Mesendoderm (in vitro differentiated cells): Measurements from ENCODE around the gene TMEM132D.
"Not testable (repeated sequence)": the region's sequence is repeated elsewhere in the genome, so short reads cannot be mapped to it uniquely, and the experiment has no call there.

Experiments used
- DNase-seq: peaks from one replicate; pipeline ENCODE4 v3.0.0; 2013
- H2AK5ac ChIP-seq: 2 replicates; pipeline ENCODE4 v1.6.1; 2013; ENCODE audit warnings: low read length, inconsistent platforms
- H2BK120ac ChIP-seq: 2 replicates; pipeline ENCODE4 v1.6.1; 2013; ENCODE audit warnings: low read depth, mild to moderate bottlenecking, low read length, moderate library complexity, mixed read lengths
- H2BK15ac ChIP-seq: replicated peaks from 2 replicates; pipeline ENCODE4 v1.6.1; 2013; ENCODE audit warnings: low read depth, mild to moderate bottlenecking, moderate library complexity
- H2BK5ac ChIP-seq: 2 replicates; pipeline ENCODE4 v1.6.1; 2013; ENCODE audit warnings: low read length, inconsistent platforms
- H3K18ac ChIP-seq: 2 replicates; pipeline ENCODE4 v1.6.1; 2013; ENCODE audit warnings: mild to moderate bottlenecking, low read length, mixed read lengths
- H3K23ac ChIP-seq: one replicate; pipeline ENCODE4 v1.6.1; 2013; ENCODE audit warnings: low read length
- H3K27ac ChIP-seq: 2 replicates; pipeline ENCODE4 v1.5.1; 2013; ENCODE audit warnings: low read depth, mild to moderate bottlenecking, inconsistent platforms, low read length, moderate library complexity
- H3K27me3 ChIP-seq: 2 replicates; pipeline ENCODE4 v1.6.1; 2013; ENCODE audit warnings: low read length, control low read depth, mild to moderate bottlenecking, inconsistent platforms; ENCODE audit not compliant: insufficient read depth, poor library complexity
- H3K36me3 ChIP-seq: 2 replicates; pipeline ENCODE4 v1.6.1; 2013; ENCODE audit warnings: low read length, inconsistent platforms; ENCODE audit not compliant: control insufficient read depth, insufficient read depth
- H3K4ac ChIP-seq: one replicate; pipeline ENCODE4 v1.6.1; 2013; ENCODE audit warnings: low read depth, mild to moderate bottlenecking, low read length, moderate library complexity
- H3K4me1 ChIP-seq: 2 replicates; pipeline ENCODE4 v1.6.1; 2013; ENCODE audit warnings: low read depth, low read length, inconsistent platforms; ENCODE audit not compliant: control insufficient read depth
- H3K4me2 ChIP-seq: 2 replicates; pipeline ENCODE4 v1.6.1; 2013; ENCODE audit warnings: low read length
- H3K4me3 ChIP-seq: 2 replicates; pipeline ENCODE4 v1.5.1; 2013; ENCODE audit warnings: mild to moderate bottlenecking, low read length
- H3K56ac ChIP-seq: one replicate; pipeline ENCODE4 v1.6.1; 2013; ENCODE audit warnings: low read length
- H3K79me1 ChIP-seq: 2 replicates; pipeline ENCODE4 v1.6.1; 2013; ENCODE audit warnings: low read length, inconsistent platforms
- H3K79me2 ChIP-seq: 2 replicates; pipeline ENCODE4 v1.6.1; 2013; ENCODE audit warnings: mild to moderate bottlenecking, low read length; ENCODE audit not compliant: control insufficient read depth, insufficient read depth
- H3K9ac ChIP-seq: 2 replicates; pipeline ENCODE4 v1.6.1; 2013; ENCODE audit warnings: low read length, inconsistent platforms
- H4K5ac ChIP-seq: one replicate; pipeline ENCODE4 v1.6.1; 2013; ENCODE audit warnings: low read length
- H4K8ac ChIP-seq: one replicate; pipeline ENCODE4 v1.6.1; 2013; ENCODE audit warnings: low read depth, mild to moderate bottlenecking, control low read depth, low read length, moderate library complexity
- WGBS: extraction: QIAGEN DNeasy Blood & Tissue Kit; methylation state at CpG from one replicate; pipeline ENCODE4 v1.1.7; 2013; ENCODE audit warnings: low lambda C conversion rate, missing lambda C conversion rate; ENCODE audit not compliant: insufficient coverage; ENCODE audit errors: extremely low coverage; 5-methylcytosine and 5-hydroxymethylcytosine counted together

The TMEM132D gene

DNA sequence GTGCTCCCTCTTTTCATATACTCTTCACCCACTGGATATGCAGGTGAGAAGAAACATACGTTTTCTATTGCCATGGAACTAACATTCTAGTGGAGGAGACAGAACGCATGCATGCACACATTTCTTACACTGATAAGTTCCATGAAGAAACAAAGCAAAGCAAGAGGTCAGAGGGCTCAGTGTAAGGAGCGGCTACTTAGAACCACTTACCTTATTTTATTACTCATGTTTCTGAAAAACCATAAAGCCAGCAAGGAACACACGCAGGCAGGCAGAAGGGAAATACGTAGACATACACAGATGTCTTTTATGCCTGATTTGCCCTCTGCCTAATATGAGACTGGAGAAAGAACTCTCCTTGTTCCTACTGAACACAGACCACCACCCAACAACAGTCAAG, 362.9 kb downstream of the TMEM132D start:
- no peak overlapping the region for H2BK120ac ChIP-seq
- no peaks in the 10 kb centered on the region for H3K4me1 ChIP-seq
- H3K79me2 ChIP-seq = no peaks in the 10 kb centered on the region
- no peak overlapping the region for H2BK15ac ChIP-seq
- H3K4ac ChIP-seq = no peak overlapping the region
- no peak overlapping the region for H3K4me3 ChIP-seq
- no peaks in the 10 kb centered on the region for H3K36me3 ChIP-seq
- DNase-seq = no peak
- no peak overlapping the region for H2BK5ac ChIP-seq
- H3K23ac ChIP-seq = no peak overlapping the region
- H3K4me2 ChIP-seq = no peak overlapping the region
- H3K18ac ChIP-seq = no peak overlapping the region
- H3K9ac ChIP-seq = no peak overlapping the region
- H4K5ac ChIP-seq = no peak overlapping the region
- no CpG with 5 or more reads among the region's 5 CpGs for WGBS
- no peak overlapping the region for H2AK5ac ChIP-seq
- no peak overlapping the region for H3K56ac ChIP-seq
- H3K27ac ChIP-seq = no peak overlapping the region
- H4K8ac ChIP-seq = no peak overlapping the region
- no peaks in the 10 kb centered on the region for H3K79me1 ChIP-seq
- H3K27me3 ChIP-seq = no peaks in the 10 kb centered on the region

DNA sequence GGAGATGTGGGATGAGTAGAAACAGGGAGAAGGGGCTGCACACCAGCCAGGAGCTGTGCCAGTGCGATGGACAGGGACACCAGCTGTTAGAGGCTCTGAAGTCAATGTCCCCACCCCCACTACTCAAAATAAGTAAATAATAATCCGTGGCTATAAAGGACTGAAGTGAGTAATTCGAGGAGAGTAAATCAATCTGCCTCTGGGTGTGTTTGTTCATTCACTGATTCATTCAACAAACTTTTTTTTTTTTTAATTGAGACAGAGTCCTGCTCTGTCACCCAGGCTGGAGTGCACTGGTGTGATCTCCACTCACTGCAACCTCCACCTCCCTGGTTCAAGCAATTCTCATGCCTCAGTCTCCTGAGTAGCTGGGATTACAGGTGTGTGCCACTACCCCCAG, 363.6 kb downstream of the TMEM132D start:
- Histone ChIP-seq H3K9ac (no peak overlapping the region), H3K4me1 (no peaks in the 10 kb centered on the region)
- no CpG with 5 or more reads among the region's 3 CpGs for WGBS

DNA sequence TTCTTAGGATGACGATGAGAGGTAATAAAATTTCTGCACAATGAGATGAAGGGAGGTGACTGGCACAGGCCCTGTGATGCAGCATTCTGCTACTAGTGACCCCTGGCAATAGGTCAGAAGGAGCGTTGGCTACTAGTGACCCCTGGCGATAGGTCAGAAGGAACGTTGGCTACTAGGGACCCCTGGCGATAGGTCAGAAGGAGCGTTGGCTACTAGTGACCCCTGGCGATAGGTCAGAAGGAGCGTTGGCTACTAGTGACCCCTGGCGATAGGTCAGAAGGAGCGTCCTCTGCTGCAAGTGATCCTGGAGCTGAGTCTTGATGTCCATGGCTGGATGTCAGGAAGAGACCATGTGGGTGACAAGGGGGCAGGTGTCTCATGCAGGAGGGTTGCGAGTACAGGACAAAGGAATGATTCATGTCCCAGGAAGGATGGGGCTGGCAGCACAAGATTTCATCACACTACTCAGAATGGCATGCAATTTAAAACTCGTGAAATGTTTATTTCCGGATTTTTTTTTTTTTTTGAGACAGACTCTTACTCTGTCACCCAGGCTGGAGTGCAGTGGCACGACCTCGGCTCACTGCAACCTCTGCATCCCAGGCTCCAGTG, 365.0 kb downstream of the TMEM132D start:
- no CpG with 5 or more reads among the region's 15 CpGs for WGBS
- not testable (repeated sequence) for H3K79me1 ChIP-seq, H3K23ac ChIP-seq, H2AK5ac ChIP-seq, H4K5ac ChIP-seq, H3K4me1 ChIP-seq, H3K27me3 ChIP-seq, H3K9ac ChIP-seq, H3K79me2 ChIP-seq, H3K56ac ChIP-seq, H3K4me2 ChIP-seq, H3K4ac ChIP-seq, H2BK15ac ChIP-seq, DNase-seq, H3K4me3 ChIP-seq, H4K8ac ChIP-seq, H3K18ac ChIP-seq, H3K27ac ChIP-seq, H2BK120ac ChIP-seq, H3K36me3 ChIP-seq, H2BK5ac ChIP-seq

More for the DNA sequence above, 363.6 kb downstream of the TMEM132D start:
- Histone ChIP-seq H3K79me1 (no peaks in the 10 kb centered on the region), H3K27ac (no peak overlapping the region), H2AK5ac (no peak overlapping the region), H3K23ac (no peak overlapping the region), H2BK120ac (no peak overlapping the region), H2BK5ac (no peak overlapping the region), H3K18ac (no peak overlapping the region), H3K4ac (no peak overlapping the region), H2BK15ac (no peak overlapping the region), H4K8ac (no peak overlapping the region), H3K27me3 (no peaks in the 10 kb centered on the region), H3K36me3 (no peaks in the 10 kb centered on the region), H3K4me3 (no peak overlapping the region), H3K79me2 (no peaks in the 10 kb centered on the region), H3K56ac (no peak overlapping the region), H4K5ac (no peak overlapping the region), H3K4me2 (no peak overlapping the region)
- no peak for DNase-seq

DNA sequence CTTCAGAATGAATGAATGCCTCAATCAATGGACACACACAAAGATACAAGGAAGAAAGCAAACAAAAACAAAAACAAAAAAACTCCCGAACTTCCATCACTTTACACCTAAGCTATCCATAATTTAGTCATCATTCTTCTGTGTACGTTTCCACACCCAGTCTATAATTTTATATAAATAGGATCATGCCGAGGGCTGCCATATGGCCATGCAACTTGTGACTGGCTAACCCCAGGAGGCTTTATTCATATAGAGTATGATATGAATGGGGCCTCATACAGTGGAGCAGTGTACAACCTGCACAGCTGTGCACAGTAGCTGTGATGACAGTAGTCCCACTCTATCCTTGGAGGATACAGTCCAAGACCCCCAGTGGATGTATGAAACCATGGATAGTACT, 365.7 kb downstream of the TMEM132D start:
- no CpG with 5 or more reads among the region's 3 CpGs for WGBS
- no peak overlapping the region for H2BK5ac ChIP-seq
- no peak for DNase-seq
- H3K9ac ChIP-seq = no peak overlapping the region
- no peak overlapping the region for H4K8ac ChIP-seq
- no peak overlapping the region for H3K56ac ChIP-seq
- H3K27me3 ChIP-seq = no peaks in the 10 kb centered on the region
- H3K79me1 ChIP-seq = no peaks in the 10 kb centered on the region
- no peaks in the 10 kb centered on the region for H3K79me2 ChIP-seq
- H3K4me2 ChIP-seq = no peak overlapping the region
- H3K18ac ChIP-seq = no peak overlapping the region
- H3K4me3 ChIP-seq = no peak overlapping the region
- H3K23ac ChIP-seq = no peak overlapping the region
- H3K27ac ChIP-seq = no peak overlapping the region
- H3K4ac ChIP-seq = no peak overlapping the region
- no peak overlapping the region for H2BK120ac ChIP-seq
- H2AK5ac ChIP-seq = no peak overlapping the region
- H4K5ac ChIP-seq = no peak overlapping the region
- no peaks in the 10 kb centered on the region for H3K36me3 ChIP-seq
- H3K4me1 ChIP-seq = no peaks in the 10 kb centered on the region
- no peak overlapping the region for H2BK15ac ChIP-seq

DNA sequence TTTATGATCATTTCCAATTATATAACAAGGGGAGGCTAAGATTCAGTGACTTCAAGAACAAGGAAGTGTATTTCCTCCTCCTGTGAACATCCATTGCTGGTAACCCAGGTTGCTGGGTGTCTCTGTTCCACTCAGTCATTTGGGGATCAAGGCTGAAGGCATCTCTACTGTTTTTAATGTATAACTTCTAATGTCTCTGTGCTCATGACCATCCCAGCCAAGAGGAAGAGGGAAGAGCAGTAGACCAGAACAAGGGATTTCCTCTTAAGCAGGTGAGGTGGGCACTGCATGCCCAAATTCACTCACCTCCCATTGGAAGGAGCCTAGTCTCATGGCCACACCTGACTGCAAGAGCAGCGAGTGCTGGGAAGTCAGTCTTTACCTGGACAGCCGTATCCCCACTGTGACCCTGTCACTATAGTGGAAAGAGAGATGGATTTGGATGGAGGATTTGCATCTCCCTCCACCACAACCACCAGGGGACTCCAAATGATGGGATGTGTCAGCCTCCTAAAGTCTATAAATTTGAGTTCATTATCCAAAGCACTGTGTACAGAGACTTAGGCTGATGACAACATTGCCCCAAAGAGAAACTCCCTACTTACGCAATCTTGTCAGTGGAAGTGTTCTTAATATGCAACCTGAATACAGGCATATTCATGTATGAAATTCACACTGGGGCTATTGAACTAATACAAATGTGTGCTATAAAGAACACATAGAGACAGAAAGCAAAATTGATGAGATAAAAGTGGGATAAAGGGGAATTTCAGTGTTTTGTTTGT, 368.7 kb downstream of the TMEM132D start:
- Histone ChIP-seq H2BK120ac (no peak overlapping the region), H4K8ac (no peak overlapping the region), H3K18ac (no peak overlapping the region), H3K79me2 (no peaks in the 10 kb centered on the region), H3K4me1 (peaks cover 6% of the 10 kb centered on the region), H3K36me3 (no peaks in the 10 kb centered on the region), H2BK15ac (no peak overlapping the region), H3K27me3 (no peaks in the 10 kb centered on the region), H2BK5ac (no peak overlapping the region), H3K4ac (no peak overlapping the region), H3K4me3 (no peak overlapping the region), H3K4me2 (no peak overlapping the region), H3K9ac (no peak overlapping the region), H4K5ac (no peak overlapping the region), H3K27ac (no peak overlapping the region), H2AK5ac (no peak overlapping the region), H3K79me1 (no peaks in the 10 kb centered on the region), H3K56ac (no peak overlapping the region), H3K23ac (no peak overlapping the region)
- WGBS = no CpG with 5 or more reads among the region's 3 CpGs
- DNase-seq = no peak
